HG02981 (cell line): ENCODE data around the gene TMPO.
"Not testable (repeated sequence)": the region's sequence is repeated elsewhere in the genome, so short reads cannot be mapped to it uniquely, and the experiment has no call there.

Experiments used
- ATAC-seq: cut with Tn5 transposase; IDR thresholded peaks from one replicate; pipeline ENCODE4 v1.9.1; 2021; ENCODE audit warnings: mild to moderate bottlenecking, moderate library complexity; ENCODE audit not compliant: unreplicated experiment

The TMPO gene

GRCh38 chr12:98515287-98516110 lies at the start of gene TMPO:
Gene TMPO, plus strand, starts transcription at chr12:98515590. Its CDS starts 278 bp downstream, at chr12:98515868.
- peak; percentile 82 for ATAC-seq

GRCh38 chr12:98465950-98466602 lies 49.3 kb upstream of the TMPO start:
- no peak for ATAC-seq

DNA sequence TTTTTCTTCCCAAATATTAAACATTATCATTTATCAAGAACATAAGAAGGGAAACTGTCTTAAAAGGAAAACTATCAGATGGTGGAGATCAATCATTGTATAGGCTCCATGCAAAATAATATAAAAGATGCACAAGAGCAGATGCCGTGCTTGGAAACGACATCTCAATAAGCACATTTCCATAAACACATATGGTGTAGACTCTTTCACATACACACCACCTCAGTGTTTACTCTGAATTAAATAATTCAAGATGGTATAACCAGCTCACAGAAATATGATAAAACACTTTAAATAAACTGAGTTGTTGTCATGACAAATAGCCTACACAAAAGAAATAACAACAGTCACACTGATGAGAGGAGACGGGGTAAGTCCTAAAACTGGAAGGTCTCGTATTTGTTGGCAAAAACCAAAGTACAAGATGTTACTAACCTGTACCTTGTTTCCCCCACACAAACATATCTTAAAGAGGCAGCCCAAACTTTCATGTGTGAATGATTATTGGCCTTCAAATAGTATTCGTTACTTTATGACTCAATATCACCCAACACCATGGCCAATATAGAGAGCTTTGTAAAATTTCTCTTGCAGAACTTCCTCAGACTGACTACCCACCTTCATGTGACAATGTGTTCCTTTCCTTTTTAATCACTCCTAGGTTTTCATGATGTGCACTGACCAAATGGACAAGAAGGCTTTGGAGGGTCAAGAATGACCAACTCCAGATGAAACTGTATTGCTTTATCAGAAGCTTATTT lies 48.6 kb upstream of the TMPO start:
- ATAC-seq: no peak

DNA sequence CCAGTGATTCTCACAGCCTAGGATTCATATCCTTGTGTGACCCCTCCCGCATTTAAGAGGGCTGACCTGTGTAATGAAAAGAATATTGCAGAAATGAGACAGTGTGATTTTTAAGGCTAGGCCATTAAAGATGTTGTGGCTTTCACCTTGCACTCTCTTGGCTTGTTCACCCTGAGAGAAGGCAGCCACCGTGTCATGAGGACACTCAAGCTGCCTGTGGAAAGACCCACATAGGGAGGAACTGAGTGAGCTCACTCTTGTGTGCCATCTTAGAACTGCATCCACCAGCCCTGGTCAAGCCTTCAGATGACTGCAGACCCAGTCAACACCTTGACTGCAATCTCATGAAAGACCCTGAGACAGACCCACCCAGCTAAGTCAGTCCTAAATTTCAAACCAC lies 46.3 kb upstream of the TMPO start:
- ATAC-seq: no peak

DNA sequence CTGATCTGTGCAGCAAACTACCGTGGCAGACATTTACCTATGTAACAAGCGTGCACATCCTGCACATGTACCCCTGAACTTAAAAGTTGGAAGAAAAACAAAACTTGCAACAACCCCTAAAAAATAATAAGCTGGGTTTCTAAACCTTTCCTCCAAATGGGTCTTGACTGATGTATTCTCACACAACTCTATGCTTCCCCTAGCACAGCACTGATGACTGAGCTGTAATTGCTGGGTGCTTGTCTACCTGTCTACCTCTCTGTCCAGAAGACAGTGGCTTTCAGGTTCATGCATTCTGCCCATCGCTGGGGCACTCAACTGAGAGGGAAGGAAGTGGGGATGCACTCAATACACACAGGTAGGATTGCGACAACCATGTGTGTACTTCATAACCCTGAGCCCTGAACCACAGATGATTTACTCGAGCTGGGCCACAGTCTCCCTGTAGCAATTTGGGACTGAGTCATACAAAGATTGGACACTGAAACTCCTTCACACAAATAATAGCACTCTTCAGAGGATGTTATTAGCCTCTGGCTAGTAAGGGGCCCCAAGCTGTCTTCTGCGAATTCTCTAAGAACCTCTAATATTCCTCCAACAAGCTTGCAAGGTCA lies 44.8 kb upstream of the TMPO start:
- peak; percentile 45 for ATAC-seq

DNA sequence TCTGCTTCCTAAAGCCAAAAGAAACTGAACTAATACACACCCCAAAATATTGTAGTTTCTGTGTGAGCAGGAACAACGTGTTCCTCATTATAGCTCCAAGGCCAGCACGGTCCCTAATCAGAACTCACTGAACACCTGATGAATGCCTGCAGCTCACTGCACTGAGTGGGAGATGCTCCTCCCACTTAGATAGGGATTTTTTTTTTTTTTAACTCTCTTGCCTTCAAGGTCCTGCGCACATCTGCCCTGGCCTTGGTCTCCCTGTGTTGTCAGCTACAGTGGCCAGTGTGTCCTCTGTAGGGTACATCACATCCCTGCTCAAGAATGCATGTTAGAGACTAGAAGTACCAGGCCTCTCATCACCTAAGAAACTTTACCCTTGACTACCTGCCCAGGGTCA lies 44.3 kb upstream of the TMPO start:
- no peak for ATAC-seq

- no peak for ATAC-seq
These were observed 39.9 kb upstream of the TMPO start for GRCh38 chr12:98475565-98475908.

GRCh38 chr12:98478606-98479005 lies 36.8 kb upstream of the TMPO start:
- ATAC-seq: no peak

DNA sequence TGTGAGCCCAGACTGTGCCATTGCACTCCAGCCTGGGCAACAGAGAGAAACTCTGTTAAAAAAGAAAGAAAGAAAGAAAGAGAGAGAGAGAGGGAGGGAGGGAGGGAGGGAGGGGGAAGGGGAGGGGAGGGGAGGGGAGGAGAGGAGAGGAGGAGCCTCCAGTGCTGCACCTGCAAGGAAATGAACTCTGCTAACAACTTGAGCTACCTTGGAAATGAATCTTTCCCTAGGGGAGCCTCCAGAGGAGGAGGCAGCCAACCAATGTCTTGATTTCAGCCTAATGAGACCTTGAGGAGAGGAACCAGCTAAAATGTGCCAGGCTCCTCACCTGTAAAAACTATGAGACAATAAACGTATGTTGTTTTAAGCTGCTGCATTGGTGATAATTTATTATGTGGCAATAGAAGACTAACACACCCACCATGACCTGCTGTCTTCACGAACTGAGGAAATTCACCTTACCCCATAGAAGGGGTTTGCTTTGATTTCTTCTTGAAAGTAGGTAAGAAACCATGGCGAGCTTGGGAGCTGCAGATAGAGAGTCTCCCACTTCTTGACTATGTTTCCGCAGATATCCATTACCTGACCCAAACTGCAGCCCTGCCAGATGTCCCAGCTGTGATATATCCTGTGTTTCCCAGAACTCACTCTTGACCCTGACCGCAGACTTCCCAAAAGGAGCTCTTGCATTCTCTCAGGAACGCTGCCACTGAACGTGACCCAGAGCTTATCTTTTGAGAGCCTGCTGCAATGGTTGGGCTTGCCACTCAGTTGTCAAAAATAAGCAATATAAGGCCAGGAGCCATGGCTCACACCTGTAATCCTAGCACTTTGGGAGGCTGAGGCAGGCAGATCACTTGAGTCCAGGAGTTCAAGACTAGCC lies 31.5 kb upstream of the TMPO start:
- no peak for ATAC-seq

- ATAC-seq: no peak
These were observed 29.5 kb upstream of the TMPO start for GRCh38 chr12:98485792-98486340.

DNA sequence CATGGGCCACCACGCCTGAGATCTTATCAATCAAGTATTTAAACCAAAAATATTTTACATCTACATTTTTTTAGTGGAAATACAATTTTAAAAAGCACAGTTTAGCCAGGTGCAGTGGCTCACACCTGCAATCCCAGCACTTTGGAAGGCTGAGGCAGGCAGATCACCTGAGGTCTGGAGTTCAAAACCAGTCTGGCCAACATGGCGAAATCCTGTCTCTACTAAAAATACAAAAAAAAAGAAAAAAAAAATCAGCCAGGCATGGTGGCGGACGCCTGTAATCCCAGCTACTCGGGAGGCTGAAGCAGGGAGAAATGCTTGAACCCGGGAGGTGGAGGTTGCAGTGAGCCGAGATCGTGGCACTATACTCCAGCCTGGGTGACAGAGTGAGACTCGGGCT lies 27.0 kb upstream of the TMPO start:
- not testable (repeated sequence) for ATAC-seq

DNA sequence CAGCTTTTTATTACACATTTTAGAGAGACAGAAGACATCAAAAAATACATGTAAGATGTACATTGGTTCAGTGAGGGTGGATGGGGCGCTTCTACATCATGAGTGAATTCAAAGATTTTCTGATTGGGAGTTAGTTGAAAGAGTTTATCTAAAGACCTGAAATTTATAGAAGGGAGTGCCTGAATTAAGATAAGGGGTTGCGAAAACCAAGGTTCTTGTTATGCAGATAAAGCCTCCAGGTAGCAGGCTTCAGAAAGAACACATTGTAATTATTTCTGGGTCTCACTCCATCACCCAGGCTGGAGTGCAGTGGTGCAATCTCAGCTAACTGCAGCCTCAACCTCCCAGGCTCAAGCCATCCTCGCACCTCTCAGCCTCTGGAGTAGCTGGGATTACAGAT lies 26.2 kb upstream of the TMPO start:
- ATAC-seq: no peak

DNA sequence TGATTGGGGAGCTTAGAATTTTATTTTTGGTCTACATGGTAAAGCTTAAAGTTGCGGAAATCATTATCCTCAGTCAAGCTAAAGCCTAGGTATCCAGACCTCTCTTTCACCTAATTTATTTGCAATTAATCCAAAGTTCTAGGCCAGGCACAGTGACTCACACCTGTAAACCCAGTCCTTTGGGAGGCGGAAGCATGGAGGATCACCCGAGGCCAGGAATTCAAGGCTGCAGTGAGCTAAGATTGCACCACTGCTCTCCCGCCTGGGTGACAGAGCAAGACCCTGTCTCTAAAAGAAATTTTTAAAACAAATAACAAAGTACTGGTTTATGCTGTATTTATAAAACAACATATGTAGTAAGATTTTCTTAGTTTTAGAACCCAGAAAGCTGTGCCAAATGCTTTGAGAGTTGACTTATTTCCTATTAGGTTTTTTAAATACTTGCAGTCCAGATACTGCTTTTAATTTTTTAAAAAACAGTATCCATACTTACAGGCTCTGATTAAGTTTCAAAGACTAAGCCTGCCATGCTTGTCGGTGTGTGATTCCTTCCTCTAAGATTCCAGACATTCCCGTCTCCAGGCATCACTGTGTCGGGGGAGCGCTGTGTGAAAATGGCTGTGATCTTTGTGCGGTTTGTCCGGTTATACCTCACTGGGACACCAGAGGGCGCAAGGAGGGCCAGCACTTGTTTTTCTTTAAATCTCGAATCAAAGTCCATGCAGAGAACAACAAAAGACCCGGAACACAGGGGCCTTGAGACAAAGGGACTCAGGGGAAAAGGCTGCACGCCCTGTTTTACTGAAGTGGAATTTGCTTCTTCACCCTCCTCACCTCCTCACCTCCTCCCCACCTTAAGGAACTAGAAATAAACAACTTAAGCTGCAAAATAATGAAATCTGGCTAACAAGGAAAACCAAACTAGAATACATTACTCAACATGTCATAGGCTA lies 24.6 kb upstream of the TMPO start:
- peak; percentile 93 for ATAC-seq

GRCh38 chr12:98492580-98493140 lies 22.7 kb upstream of the TMPO start:
- no peak for ATAC-seq

DNA sequence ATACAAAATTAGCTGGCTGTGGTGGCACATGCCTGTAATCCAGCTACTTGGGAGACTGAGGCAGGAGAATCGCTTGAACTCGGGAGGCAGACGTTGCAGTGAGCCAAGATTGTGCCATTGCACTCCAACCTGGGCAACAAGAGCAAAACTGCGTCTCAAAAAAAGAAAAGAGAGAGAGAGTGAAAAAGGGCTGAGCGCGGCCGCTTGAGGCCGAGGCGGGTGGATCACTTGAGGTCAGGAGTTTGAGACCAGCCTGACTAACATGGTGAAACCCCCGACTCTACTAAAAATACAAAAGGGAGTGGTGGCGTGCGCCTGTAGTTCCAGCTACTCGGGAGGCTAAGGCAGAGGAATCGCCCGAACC lies 14.1 kb upstream of the TMPO start:
- ATAC-seq: not testable (repeated sequence)

DNA sequence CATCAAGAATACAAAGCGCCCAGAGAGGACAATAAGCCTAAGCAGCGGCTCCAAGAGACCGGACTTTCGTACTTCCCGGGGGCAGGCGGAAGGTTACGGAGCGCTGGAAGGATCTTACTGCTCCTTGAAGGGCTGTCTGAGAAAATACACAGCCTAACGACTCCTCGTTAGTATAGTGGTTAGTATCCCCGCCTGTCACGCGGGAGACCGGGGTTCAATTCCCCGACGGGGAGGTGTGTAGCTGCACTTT lies 12.1 kb upstream of the TMPO start:
- peak; percentile 52 for ATAC-seq

DNA sequence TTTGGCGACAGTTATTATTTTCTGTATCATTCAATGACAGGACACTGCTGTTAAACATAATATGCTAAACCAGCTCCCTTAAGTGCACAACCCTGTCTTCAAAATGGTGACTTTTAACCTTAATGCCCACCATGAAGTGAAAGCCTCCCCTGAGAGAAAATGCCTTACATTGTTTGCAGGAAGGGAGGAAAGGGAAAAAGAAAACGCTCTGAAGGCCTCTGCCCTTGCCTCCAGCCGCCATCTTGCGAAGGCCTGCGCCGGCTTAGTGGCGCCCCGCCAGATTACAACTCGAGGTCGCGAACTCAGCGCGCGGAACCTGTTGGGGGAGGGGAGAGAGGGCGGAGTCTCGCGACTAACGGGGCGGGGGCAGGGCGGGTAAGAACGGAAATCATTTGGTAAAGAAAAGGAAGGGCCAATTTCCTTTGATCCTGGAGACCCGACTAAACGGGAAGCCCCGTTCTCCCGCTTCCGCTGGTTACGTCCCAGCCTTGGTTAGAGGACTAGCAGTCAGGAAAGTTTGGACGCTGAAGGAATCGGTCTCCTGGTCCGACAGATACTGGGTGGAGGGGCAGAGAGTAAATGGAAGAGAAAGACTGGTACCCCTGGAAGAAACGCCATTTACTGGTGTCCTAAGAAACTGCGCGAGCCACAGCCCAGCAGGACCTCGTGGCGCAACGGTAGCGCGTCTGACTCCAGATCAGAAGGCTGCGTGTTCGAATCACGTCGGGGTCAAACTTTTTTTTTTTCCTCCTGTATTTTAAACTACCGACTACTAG lies 11.6 kb upstream of the TMPO start:
- peak; percentile 69 for ATAC-seq

- peak; percentile 1 for ATAC-seq
These were observed 11.1 kb upstream of the TMPO start for GRCh38 chr12:98504368-98504617.

- no peak for ATAC-seq
These were observed 6.3 kb upstream of the TMPO start for GRCh38 chr12:98509063-98509462.
